Activated naive CD4-positive, alpha-beta T cell treated with anti-CD3 and anti-CD28 coated beads for 36 hours (primary cell): Measurements from ENCODE around the gene MYO1A. TPM values are rescaled to one million over a fixed set of nuclear protein-coding genes. Genes with fewer than 3 reads are reported as not detected.
A peak's percentile ranks its signal among the peaks of the same experiment; 100 is the strongest.
"Not testable (repeated sequence)": the region's sequence is repeated elsewhere in the genome, so short reads cannot be mapped to it uniquely, and the experiment has no call there.

Experiments used
- CTCF ChIA-PET: fragments of 350-600 bp; sonication (Branson Sonifier 250); formaldehyde crosslinking; loops from one replicate; lab custom pipeline; 2021; ENCODE audit warnings: antibody characterized with exemption; lab: Charles Lee
- DNase-seq: peaks from one replicate; pipeline ENCODE4 v3.0.0-alpha.2; 2020
- H3K27ac Mint-ChIP-seq: one replicate; pipeline ENCODE4 v1.8.0; 2021; ENCODE audit warnings: mild to moderate bottlenecking, mixed read lengths
- H3K27me3 Mint-ChIP-seq: one replicate; pipeline ENCODE4 v1.8.0; 2021; ENCODE audit warnings: low read depth, mixed read lengths
- H3K36me3 Mint-ChIP-seq: one replicate; pipeline ENCODE4 v1.8.0; 2021; ENCODE audit warnings: low read depth, mixed read lengths
- H3K4me1 Mint-ChIP-seq: one replicate; pipeline ENCODE4 v1.8.0; 2021; ENCODE audit warnings: low read depth, mixed read lengths
- H3K4me3 Mint-ChIP-seq: one replicate; pipeline ENCODE4 v1.8.0; 2021; ENCODE audit warnings: mild to moderate bottlenecking, moderate library complexity, mixed read lengths
- H3K9me3 Mint-ChIP-seq: one replicate; pipeline ENCODE4 v1.8.0; 2021; ENCODE audit warnings: mixed read lengths
- intact Hi-C: fragments of 100-400 bp; cut with micrococcal nuclease; formaldehyde crosslinking; loops from one replicate; pipeline ENCODE4 v1.15.1; 2023
- total RNA-seq, 2 experiments: library from RNA; stranded (reverse); gene quantifications; one replicate each; pipeline ENCODE4 v1.2.3, GENCODE V29; 2021

The MYO1A gene
- total RNA-seq, 2 experiments from 2014 or later: 1.4 to 1.5 TPM

GRCh38 chr12:56987551-56988053 is 62.3 kb downstream of the MYO1A start:
- DNase-seq: peak; percentile 84
- intact Hi-C loops: loop anchor here (1.0 kb wide), 3 partner anchors 147 to 230 kb away; partner anchors contain the start of gene HSD17B6
- Mint-ChIP-seq H3K9me3 (no peaks in the 10 kb centered on the region), H3K4me1 (peaks cover 12% of the 10 kb centered on the region), H3K27me3 (no peaks in the 10 kb centered on the region), H3K36me3 (no peaks in the 10 kb centered on the region), H3K4me3 (no peak overlapping the region), H3K27ac (no peak overlapping the region)
- CTCF ChIA-PET: interaction anchor here (0.5 to 4.2 kb wide), 25 partner anchors 9 to 253 kb away, joined by 3 to 64 read pairs (median 3); partner anchors contain the start of genes HSD17B6, PRIM1 and STAT6

DNA sequence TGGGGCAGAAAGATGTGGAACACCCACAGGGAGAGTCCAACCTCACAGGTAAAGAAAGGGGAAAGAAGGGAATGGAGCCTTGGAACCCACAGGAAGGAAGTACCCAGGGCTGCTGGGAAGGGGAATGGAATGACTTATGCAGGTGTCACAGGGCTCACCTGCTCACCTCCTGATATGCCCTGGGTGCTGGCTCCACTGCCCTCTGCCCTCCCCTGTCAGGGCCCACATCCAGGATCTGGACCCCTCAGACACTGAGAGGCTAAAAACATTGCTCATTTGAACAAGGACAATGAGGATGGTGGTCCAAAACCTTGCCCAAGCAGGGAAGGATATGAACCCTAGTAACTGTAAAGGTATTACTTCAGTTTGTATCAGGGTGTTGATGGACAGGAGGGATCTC is 62.9 kb downstream of the MYO1A start:
- Mint-ChIP-seq H3K4me3 (no peak overlapping the region), H3K36me3 (no peaks in the 10 kb centered on the region), H3K9me3 (no peaks in the 10 kb centered on the region), H3K4me1 (peaks cover 12% of the 10 kb centered on the region), H3K27me3 (no peaks in the 10 kb centered on the region), H3K27ac (no peak overlapping the region)
- intact Hi-C loops: loop anchor here (1.0 kb wide), 3 partner anchors 147 to 230 kb away; partner anchors contain the start of gene HSD17B6
- CTCF ChIA-PET: interaction anchor here (0.5 to 4.2 kb wide), 18 partner anchors 8 to 233 kb away, joined by 3 to 64 read pairs (median 4); partner anchors contain the start of genes HSD17B6, PRIM1 and STAT6
- DNase-seq: no peak

- CTCF ChIA-PET: interaction anchor here (0.9 to 4.2 kb wide), 3 partner anchors 15 to 227 kb away, joined by 3 to 64 read pairs (median 52); no protein-coding TSS in a partner anchor
- H3K27ac Mint-ChIP-seq, H3K4me1 Mint-ChIP-seq, H3K4me3 Mint-ChIP-seq, H3K27me3 Mint-ChIP-seq, H3K9me3 Mint-ChIP-seq, DNase-seq, H3K36me3 Mint-ChIP-seq, intact Hi-C loops: not testable (repeated sequence)
Measured at GRCh38 chr12:56985714-56986113, 64.2 kb downstream of the MYO1A start.

DNA sequence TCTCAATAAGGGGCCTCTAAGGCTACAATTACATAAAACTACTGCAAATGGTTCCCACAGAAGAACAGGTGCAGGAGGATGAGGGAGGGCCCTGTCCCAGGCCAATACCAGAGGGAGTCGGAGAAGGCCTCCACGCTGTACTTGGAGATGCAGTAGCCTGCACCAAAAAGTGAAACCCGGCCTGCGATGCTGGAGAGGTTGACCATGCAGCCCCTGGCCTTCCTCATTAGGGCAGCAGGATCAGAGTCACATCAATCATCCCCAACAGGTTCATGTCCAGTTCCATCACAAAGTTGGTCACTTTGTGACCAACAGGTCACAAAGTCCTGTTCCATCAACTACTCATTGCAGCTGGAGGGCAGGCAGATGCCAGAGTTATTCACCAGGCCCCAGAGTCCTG is 66.5 kb downstream of the MYO1A start:
- CTCF ChIA-PET: no interaction called here
- no peaks in the 10 kb centered on the region for H3K9me3 Mint-ChIP-seq
- no peak for DNase-seq
- intact Hi-C loops: no loop called here
- H3K4me3 Mint-ChIP-seq: no peak overlapping the region
- H3K4me1 Mint-ChIP-seq: peaks cover 3% of the 10 kb centered on the region
- no peaks in the 10 kb centered on the region for H3K36me3 Mint-ChIP-seq
- H3K27ac Mint-ChIP-seq: no peak overlapping the region
- no peaks in the 10 kb centered on the region for H3K27me3 Mint-ChIP-seq

GRCh38 chr12:56982578-56983236 is 67.2 kb downstream of the MYO1A start:
- CTCF ChIA-PET, intact Hi-C loops: not testable (repeated sequence)

DNA sequence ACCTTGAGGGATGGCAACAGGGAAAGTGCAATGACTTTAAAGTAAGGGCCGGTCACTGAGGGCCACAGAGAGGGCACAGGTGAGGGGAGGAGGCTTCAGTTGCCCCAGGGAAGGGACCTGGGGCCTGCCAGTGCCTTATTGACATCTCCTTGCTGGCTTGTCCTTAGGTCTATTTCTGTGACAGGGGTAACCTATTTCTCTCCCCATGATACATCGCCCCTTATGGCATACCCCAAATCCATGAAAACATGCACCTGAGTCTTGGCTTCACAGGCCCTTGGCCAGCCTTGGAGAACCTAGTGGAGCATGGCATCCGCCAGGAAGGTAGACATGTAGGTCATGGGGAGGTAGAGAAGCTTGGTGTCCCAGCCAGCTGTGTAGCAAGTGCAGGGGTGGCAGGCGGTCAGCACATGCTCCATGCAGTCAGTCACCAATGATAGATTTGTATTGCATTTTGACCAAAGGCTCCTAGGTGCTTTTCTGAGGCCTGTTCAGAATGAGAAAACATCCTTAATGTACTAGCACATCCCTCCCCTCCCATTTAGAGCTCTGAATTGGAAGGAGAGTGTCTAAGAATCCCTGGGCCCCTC is 68.9 kb downstream of the MYO1A start:
- no peak overlapping the region for H3K4me3 Mint-ChIP-seq
- intact Hi-C loops: no loop called here

More at GRCh38 chr12:56982578-56983236, 67.2 kb downstream of the MYO1A start:
- H3K4me1 Mint-ChIP-seq, H3K27me3 Mint-ChIP-seq, H3K4me3 Mint-ChIP-seq, H3K27ac Mint-ChIP-seq, H3K36me3 Mint-ChIP-seq, H3K9me3 Mint-ChIP-seq, DNase-seq: not testable (repeated sequence)

DNA sequence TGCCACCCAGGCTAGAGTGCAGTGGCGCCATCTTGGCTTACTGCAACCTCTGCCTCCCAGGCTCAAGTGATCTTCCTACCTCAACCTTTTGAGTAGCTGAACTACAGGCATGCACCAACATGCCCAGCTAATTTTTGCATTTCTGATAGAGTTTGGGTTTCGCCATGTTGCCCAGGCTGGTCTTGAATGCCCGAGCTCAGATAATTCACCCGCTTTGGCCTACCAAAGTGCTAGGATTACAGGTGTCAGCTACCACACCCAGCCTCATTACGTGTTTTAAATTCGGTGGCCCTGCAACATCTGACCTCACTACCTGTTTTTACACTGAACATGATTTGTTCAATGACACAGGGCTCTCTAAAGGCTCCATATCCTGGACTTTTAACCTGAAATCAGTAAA is 69.7 kb downstream of the MYO1A start:
- no peaks in the 10 kb centered on the region for H3K4me1 Mint-ChIP-seq
- DNase-seq: no peak
- H3K9me3 Mint-ChIP-seq: no peaks in the 10 kb centered on the region
- CTCF ChIA-PET: no interaction called here
- no peak overlapping the region for H3K27ac Mint-ChIP-seq
- H3K36me3 Mint-ChIP-seq: no peaks in the 10 kb centered on the region
- no peak overlapping the region for H3K4me3 Mint-ChIP-seq
- intact Hi-C loops: no loop called here
- H3K27me3 Mint-ChIP-seq: no peaks in the 10 kb centered on the region

More for the DNA sequence above, 68.9 kb downstream of the MYO1A start:
- DNase-seq: no peak
- Mint-ChIP-seq H3K27me3 (no peaks in the 10 kb centered on the region), H3K27ac (no peak overlapping the region), H3K9me3 (no peaks in the 10 kb centered on the region), H3K4me1 (no peaks in the 10 kb centered on the region), H3K36me3 (no peaks in the 10 kb centered on the region)
- CTCF ChIA-PET: interaction anchor here (0.7 to 1.0 kb wide), 2 partner anchors 21 to 223 kb away, joined by 3 read pairs; no protein-coding TSS in a partner anchor

GRCh38 chr12:56979628-56980027 is 70.3 kb downstream of the MYO1A start:
- intact Hi-C loops: no loop called here
- Mint-ChIP-seq H3K27ac (no peak overlapping the region), H3K27me3 (no peaks in the 10 kb centered on the region), H3K4me3 (no peak overlapping the region), H3K36me3 (no peaks in the 10 kb centered on the region), H3K4me1 (no peaks in the 10 kb centered on the region), H3K9me3 (no peaks in the 10 kb centered on the region)
- CTCF ChIA-PET: no interaction called here
- DNase-seq: no peak

Other genes starting within 250 kb of the MYO1A start
- not detected for gene SDR9C7, start 115.7 kb downstream of the MYO1A start, total RNA-seq
- gene RDH16, start 92.5 kb downstream of the MYO1A start, total RNA-seq: under 1 TPM; 0.54 to 0.69 TPM
- 1 to 10 TPM; 5.1 to 5.5 TPM for gene ZBTB39, start 43.6 kb downstream of the MYO1A start, total RNA-seq
- under 1 TPM in 1 of 2 experiments, not detected in 1; 0.48 TPM for gene TAC3, start 33.6 kb downstream of the MYO1A start, total RNA-seq
- 10 to 100 TPM; 71.3 to 72.2 TPM for gene NEMP1, start 28.7 kb upstream of the MYO1A start, total RNA-seq
- gene NAB2, start 39.0 kb upstream of the MYO1A start, total RNA-seq: 10 to 100 TPM; 18.4 to 19.1 TPM
- gene STAT6, start 61.2 kb upstream of the MYO1A start, total RNA-seq: 100 to 1,000 TPM; 188 to 193 TPM
- 1 to 10 TPM; 1.0 to 1.5 TPM for gene LRP1, start 78.4 kb upstream of the MYO1A start, total RNA-seq
- gene LRP1-AS, start 97.5 kb upstream of the MYO1A start, total RNA-seq: not detected
- under 1 TPM; 0.25 to 0.79 TPM for gene NXPH4, start 166.7 kb upstream of the MYO1A start, total RNA-seq
- 100 to 1,000 TPM; 542 to 552 TPM for gene SHMT2, start 179.6 kb upstream of the MYO1A start, total RNA-seq
- 1 to 10 TPM in 1 of 2 experiments, under 1 TPM in 1; 0.93 to 1.5 TPM for gene STAC3, start 201.1 kb upstream of the MYO1A start, total RNA-seq